AG04450 (cell line): Measurements from ENCODE around the gene RFX2. TPM values are rescaled to one million over a fixed set of nuclear protein-coding genes. Genes with fewer than 3 reads are reported as not detected.

Source experiments
- CTCF ChIA-PET: fragments of 300-600, 350-600 bp; formaldehyde crosslinking; extraction: SDS; loops from one replicate; lab custom pipeline; 2022; ENCODE audit warnings: antibody characterized with exemption, inconsistent platforms; lab: Charles Lee
- POLR2A ChIA-PET: fragments of 350-600 bp; formaldehyde crosslinking; extraction: SDS; loops from one replicate; lab custom pipeline; 2021; ENCODE audit warnings: antibody characterized with exemption, inconsistent platforms; lab: Yijun Ruan, JAX
- DNase-seq: peaks from one replicate; pipeline ENCODE4 v3.0.0-alpha.2; 2011; ENCODE audit warnings: low read depth, low spot score
- H3K27ac ChIP-seq: one replicate; pipeline ENCODE4 v1.5.1; 2012; ENCODE audit warnings: low read depth, low read length, control low read depth
- H3K27me3 ChIP-seq: one replicate; pipeline ENCODE4 v1.6.0; 2012; ENCODE audit warnings: low read length; ENCODE audit not compliant: control insufficient read depth, insufficient read depth
- H3K4me3 ChIP-seq: 2 replicates; pipeline ENCODE4 v1.5.1; 2011; ENCODE audit warnings: mild to moderate bottlenecking, low read depth, low read length, control low read depth
- H3K9me3 ChIP-seq: 2 replicates; pipeline ENCODE4 v1.5.1; 2012; ENCODE audit warnings: low read length; ENCODE audit not compliant: control insufficient read depth, insufficient read depth
- polyA plus RNA-seq: library from polyadenylated mRNA; depleted of rRNA; stranded (reverse); fragments of >200 nt; gene quantifications from 2 replicates; pipeline ENCODE4 v1.2.3, GENCODE V29; 2011
- TF ChIP-seq, protein P1 (sequence below): IDR thresholded peaks from 2 replicates; pipeline ENCODE4 v1.5.1; 2011; ENCODE audit warnings: low read depth, low read length, control low read depth, inconsistent platforms

RFX2 gene
- polyA plus RNA-seq, 1 experiment: 2.9 TPM

DNA sequence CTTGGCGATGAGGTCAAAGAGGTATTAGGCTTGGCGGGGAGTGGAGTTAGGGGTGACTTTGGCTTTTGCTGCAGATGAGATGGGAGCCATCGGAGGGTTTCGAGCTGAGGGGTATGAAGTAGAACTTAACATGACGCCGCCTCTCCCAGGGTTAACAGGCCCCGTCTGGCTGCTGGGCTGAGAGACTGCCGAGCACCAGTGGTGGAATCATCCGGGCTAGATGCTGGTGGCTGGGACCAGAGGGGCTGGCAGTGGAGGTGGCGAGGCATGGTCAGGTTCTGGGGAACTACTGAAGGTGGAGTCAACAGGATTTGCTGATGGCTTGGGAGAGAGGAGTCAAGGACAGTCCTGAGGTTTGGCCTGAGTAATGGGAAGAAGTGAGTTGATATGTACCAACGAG is 4.9 kb downstream of the RFX2 start:
- no peak overlapping the region for H3K27ac ChIP-seq
- no peaks in the 10 kb centered on the region for H3K9me3 ChIP-seq
- DNase-seq: no peak
- H3K27me3 ChIP-seq: no peaks in the 10 kb centered on the region
- TF ChIP-seq, protein P1, sequence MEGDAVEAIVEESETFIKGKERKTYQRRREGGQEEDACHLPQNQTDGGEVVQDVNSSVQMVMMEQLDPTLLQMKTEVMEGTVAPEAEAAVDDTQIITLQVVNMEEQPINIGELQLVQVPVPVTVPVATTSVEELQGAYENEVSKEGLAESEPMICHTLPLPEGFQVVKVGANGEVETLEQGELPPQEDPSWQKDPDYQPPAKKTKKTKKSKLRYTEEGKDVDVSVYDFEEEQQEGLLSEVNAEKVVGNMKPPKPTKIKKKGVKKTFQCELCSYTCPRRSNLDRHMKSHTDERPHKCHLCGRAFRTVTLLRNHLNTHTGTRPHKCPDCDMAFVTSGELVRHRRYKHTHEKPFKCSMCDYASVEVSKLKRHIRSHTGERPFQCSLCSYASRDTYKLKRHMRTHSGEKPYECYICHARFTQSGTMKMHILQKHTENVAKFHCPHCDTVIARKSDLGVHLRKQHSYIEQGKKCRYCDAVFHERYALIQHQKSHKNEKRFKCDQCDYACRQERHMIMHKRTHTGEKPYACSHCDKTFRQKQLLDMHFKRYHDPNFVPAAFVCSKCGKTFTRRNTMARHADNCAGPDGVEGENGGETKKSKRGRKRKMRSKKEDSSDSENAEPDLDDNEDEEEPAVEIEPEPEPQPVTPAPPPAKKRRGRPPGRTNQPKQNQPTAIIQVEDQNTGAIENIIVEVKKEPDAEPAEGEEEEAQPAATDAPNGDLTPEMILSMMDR: no peak
- no peak overlapping the region for H3K4me3 ChIP-seq
- ChIA-PET CTCF (interaction anchor here (0.6 to 2.2 kb wide), 3 partner anchors 57 to 137 kb away, joined by 3 to 10 read pairs (median 3); no protein-coding TSS in a partner anchor), POLR2A (interaction anchor here (2.3 kb wide), 1 partner anchor 13 kb away, joined by 14 read pairs; no protein-coding TSS in a partner anchor)

- CTCF ChIA-PET: interaction anchor here (0.6 to 2.2 kb wide), 2 partner anchors 55 to 136 kb away, joined by 3 to 10 read pairs; no protein-coding TSS in a partner anchor
- no peak overlapping the region for H3K4me3 ChIP-seq
- POLR2A ChIA-PET: interaction anchor here (2.3 kb wide), 1 partner anchor 12 kb away, joined by 14 read pairs; no protein-coding TSS in a partner anchor
- TF ChIP-seq, protein P1: no peak
- no peak for DNase-seq
- H3K27ac ChIP-seq: no peak overlapping the region
- H3K9me3 ChIP-seq: no peaks in the 10 kb centered on the region
- H3K27me3 ChIP-seq: no peaks in the 10 kb centered on the region
Observed at GRCh38 chr19:6103894-6104293, 6.4 kb downstream of the RFX2 start.

GRCh38 chr19:6103217-6103644 is 7.1 kb downstream of the RFX2 start:
- Histone ChIP-seq H3K9me3 (no peaks in the 10 kb centered on the region), H3K27me3 (no peaks in the 10 kb centered on the region), H3K27ac (peak overlapping the region; percentile 13), H3K4me3 (no peak overlapping the region)
- POLR2A ChIA-PET: interaction anchor here (2.3 kb wide), 1 partner anchor 11 kb away, joined by 14 read pairs; no protein-coding TSS in a partner anchor
- TF ChIP-seq, protein P1: no peak
- DNase-seq: peak; percentile 56
- CTCF ChIA-PET: interaction anchor here (0.6 kb wide), 1 partner anchor 135 kb away, joined by 3 read pairs; no protein-coding TSS in a partner anchor

DNA sequence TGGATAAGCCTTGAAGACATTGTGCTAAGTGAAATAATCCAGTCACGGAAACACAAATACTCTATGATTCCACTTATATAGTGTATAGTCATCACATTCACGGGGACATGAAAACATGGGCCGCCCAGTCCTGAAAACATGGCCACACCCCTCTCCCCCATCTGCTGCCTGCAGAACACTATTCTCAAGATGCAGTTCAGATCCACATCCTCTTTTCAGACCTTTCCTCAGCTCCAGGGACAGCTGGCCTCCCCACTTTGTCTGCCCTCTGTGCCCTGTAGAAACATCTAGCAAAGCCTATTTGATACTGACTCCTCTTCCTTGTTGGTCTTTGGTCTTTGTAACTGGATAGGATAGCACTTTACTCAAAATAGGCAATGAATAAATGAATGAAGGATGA is 8.3 kb downstream of the RFX2 start:
- no peaks in the 10 kb centered on the region for H3K27me3 ChIP-seq
- no peak overlapping the region for H3K4me3 ChIP-seq
- POLR2A ChIA-PET: no interaction called here
- H3K27ac ChIP-seq: no peak overlapping the region
- TF ChIP-seq, protein P1: no peak
- H3K9me3 ChIP-seq: no peaks in the 10 kb centered on the region
- DNase-seq: no peak
- CTCF ChIA-PET: no interaction called here

- Histone ChIP-seq H3K9me3 (no peaks in the 10 kb centered on the region), H3K27ac (no peak overlapping the region), H3K27me3 (no peaks in the 10 kb centered on the region), H3K4me3 (no peak overlapping the region)
- ChIA-PET POLR2A (no interaction called here), CTCF (interaction anchor here (0.9 kb wide), 1 partner anchor 25 kb away, joined by 3 read pairs; no protein-coding TSS in a partner anchor)
- no peak for DNase-seq
- TF ChIP-seq, protein P1: no peak
Observed at GRCh38 chr19:6101291-6101825, 8.9 kb downstream of the RFX2 start.
